ENCODE measurements around the gene MYO16. TPM values are rescaled to one million over a fixed set of nuclear protein-coding genes. Genes with fewer than 3 reads are reported as not detected.

Gene MYO16
- total RNA-seq, 1 donor from 2014 or later: 2.3 TPM

GRCh38 chr13:109160887-109161669, 531.7 kb downstream of the MYO16 start:
- DNase-seq (ENCODE audit: low spot score, unreplicated experiment): no peak
- Mint-ChIP-seq H3K27ac (no peak overlapping the region), H3K27me3 (peaks cover 25% of the 10 kb centered on the region), H3K4me1 (ENCODE audit: low read depth) (peaks cover 11% of the 10 kb centered on the region), H3K9me3 (ENCODE audit: low read depth) (no peaks in the 10 kb centered on the region), H3K36me3 (ENCODE audit: insufficient read depth) (no peaks in the 10 kb centered on the region), H3K4me3 (ENCODE audit: low read depth) (no peak overlapping the region)
- TF ChIP-seq CTCF (IDR thresholded peaks at IDR 0.05; ENCODE audit: unreplicated experiment): no peak

GRCh38 chr13:109162248-109163036, 533.0 kb downstream of the MYO16 start:
- no peak for TF ChIP-seq CTCF (IDR thresholded peaks at IDR 0.05; ENCODE audit: unreplicated experiment)
- Mint-ChIP-seq H3K4me3 (ENCODE audit: low read depth) (no peak overlapping the region), H3K27me3 (peaks cover 14% of the 10 kb centered on the region), H3K36me3 (ENCODE audit: insufficient read depth) (no peaks in the 10 kb centered on the region), H3K27ac (no peak overlapping the region), H3K4me1 (ENCODE audit: low read depth) (peaks cover 3% of the 10 kb centered on the region), H3K9me3 (ENCODE audit: low read depth) (no peaks in the 10 kb centered on the region)
- DNase-seq (ENCODE audit: low spot score, unreplicated experiment): no peak

- H3K27me3 Mint-ChIP-seq: peaks cover 8% of the 10 kb centered on the region
- no peak for TF ChIP-seq CTCF (IDR thresholded peaks at IDR 0.05; ENCODE audit: unreplicated experiment)
- H3K9me3 Mint-ChIP-seq (ENCODE audit: low read depth): no peaks in the 10 kb centered on the region
- H3K27ac Mint-ChIP-seq: no peak overlapping the region
- DNase-seq (ENCODE audit: low spot score, unreplicated experiment): no peak
- no peaks in the 10 kb centered on the region for H3K36me3 Mint-ChIP-seq (ENCODE audit: insufficient read depth)
- peaks cover 3% of the 10 kb centered on the region for H3K4me1 Mint-ChIP-seq (ENCODE audit: low read depth)
- H3K4me3 Mint-ChIP-seq (ENCODE audit: low read depth): no peak overlapping the region
Observed at GRCh38 chr13:109163037-109163379, 533.6 kb downstream of the MYO16 start.

GRCh38 chr13:109165417-109165904, 536.0 kb downstream of the MYO16 start:
- no peak overlapping the region for H3K4me3 Mint-ChIP-seq (ENCODE audit: low read depth)
- H3K4me1 Mint-ChIP-seq (ENCODE audit: low read depth): peaks cover 1% of the 10 kb centered on the region
- no peaks in the 10 kb centered on the region for H3K36me3 Mint-ChIP-seq (ENCODE audit: insufficient read depth)
- no peaks in the 10 kb centered on the region for H3K9me3 Mint-ChIP-seq (ENCODE audit: low read depth)
- peaks cover 3% of the 10 kb centered on the region for H3K27me3 Mint-ChIP-seq
- H3K27ac Mint-ChIP-seq: no peak overlapping the region
- no peak for TF ChIP-seq CTCF (IDR thresholded peaks at IDR 0.05; ENCODE audit: unreplicated experiment)
- DNase-seq (ENCODE audit: low spot score, unreplicated experiment): no peak

GRCh38 chr13:109166804-109167203, 537.4 kb downstream of the MYO16 start:
- H3K27me3 Mint-ChIP-seq: peaks cover 3% of the 10 kb centered on the region
- no peak overlapping the region for H3K4me3 Mint-ChIP-seq (ENCODE audit: low read depth)

More at GRCh38 chr13:109166804-109167203, 537.4 kb downstream of the MYO16 start:
- no peak for DNase-seq (ENCODE audit: low spot score, unreplicated experiment)
- H3K27ac Mint-ChIP-seq: no peak overlapping the region
- no peak for TF ChIP-seq CTCF (IDR thresholded peaks at IDR 0.05; ENCODE audit: unreplicated experiment)
- no peaks in the 10 kb centered on the region for H3K9me3 Mint-ChIP-seq (ENCODE audit: low read depth)
- H3K36me3 Mint-ChIP-seq (ENCODE audit: insufficient read depth): no peaks in the 10 kb centered on the region
- H3K4me1 Mint-ChIP-seq (ENCODE audit: low read depth): peaks cover 1% of the 10 kb centered on the region

Data from progenitor cell of endocrine pancreas (in vitro differentiated cells).